Effector memory CD4-positive, alpha-beta T cell (primary cell): Measurements from ENCODE around the gene RGL4.
"Not testable (repeated sequence)": the region's sequence is repeated elsewhere in the genome, so short reads cannot be mapped to it uniquely, and the experiment has no call there.

Source experiments
- DNase-seq, 3 donors: peaks; one replicate each; pipeline ENCODE4 v3.0.0-alpha.2; 2020
- H3K27ac ChIP-seq: 2 replicates; pipeline ENCODE4 v1.7.0; 2013; ENCODE audit warnings: mild to moderate bottlenecking, low read length, moderate library complexity; ENCODE audit not compliant: insufficient read depth, poor library complexity, severe bottlenecking
- H3K27me3 ChIP-seq: replicated peaks from 2 replicates; pipeline ENCODE4 v1.7.0; 2013; ENCODE audit warnings: mild to moderate bottlenecking, low read length; ENCODE audit not compliant: insufficient read depth, control insufficient read depth, poor library complexity, severe bottlenecking
- H3K36me3 ChIP-seq: 2 replicates; pipeline ENCODE4 v1.7.0; 2013; ENCODE audit warnings: mild to moderate bottlenecking, low read length, moderate library complexity; ENCODE audit not compliant: control insufficient read depth, insufficient read depth
- H3K4me1 ChIP-seq: 2 replicates; pipeline ENCODE4 v1.7.0; 2013; ENCODE audit warnings: low read length, mild to moderate bottlenecking; ENCODE audit not compliant: control insufficient read depth, insufficient read depth, poor library complexity, severe bottlenecking
- H3K4me3 ChIP-seq: 2 replicates; pipeline ENCODE4 v1.7.0; 2013; ENCODE audit warnings: low read length, low read depth, mild to moderate bottlenecking; ENCODE audit not compliant: insufficient read depth, poor library complexity, severe bottlenecking
- H3K9me3 ChIP-seq: 2 replicates; pipeline ENCODE4 v1.7.0; 2013; ENCODE audit warnings: mild to moderate bottlenecking, low read length, moderate library complexity; ENCODE audit not compliant: control insufficient read depth

RGL4 gene

DNA sequence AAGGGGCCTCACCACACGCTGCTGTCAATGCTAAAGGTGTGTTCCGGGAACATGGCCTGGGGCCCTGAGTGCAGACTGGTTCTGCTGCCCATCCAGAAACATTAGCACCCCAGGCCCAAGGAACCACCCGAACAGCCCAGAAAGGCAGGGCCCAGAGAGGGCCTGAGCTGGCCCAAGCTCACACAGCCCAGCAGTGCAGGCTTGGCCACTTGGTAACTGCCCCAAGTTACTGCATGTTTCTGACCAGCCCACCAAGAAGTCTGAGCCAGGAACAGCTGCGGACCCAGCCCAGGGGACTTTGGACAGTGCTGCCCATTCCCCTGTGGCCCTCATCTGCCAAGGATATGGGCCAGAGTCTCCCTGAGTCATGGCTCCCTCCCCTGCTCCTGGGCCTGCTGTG, 19.4 kb upstream of the RGL4 start:
- not testable (repeated sequence) for H3K36me3 ChIP-seq, H3K27ac ChIP-seq, H3K4me3 ChIP-seq, H3K9me3 ChIP-seq, H3K27me3 ChIP-seq, DNase-seq, H3K4me1 ChIP-seq

DNA sequence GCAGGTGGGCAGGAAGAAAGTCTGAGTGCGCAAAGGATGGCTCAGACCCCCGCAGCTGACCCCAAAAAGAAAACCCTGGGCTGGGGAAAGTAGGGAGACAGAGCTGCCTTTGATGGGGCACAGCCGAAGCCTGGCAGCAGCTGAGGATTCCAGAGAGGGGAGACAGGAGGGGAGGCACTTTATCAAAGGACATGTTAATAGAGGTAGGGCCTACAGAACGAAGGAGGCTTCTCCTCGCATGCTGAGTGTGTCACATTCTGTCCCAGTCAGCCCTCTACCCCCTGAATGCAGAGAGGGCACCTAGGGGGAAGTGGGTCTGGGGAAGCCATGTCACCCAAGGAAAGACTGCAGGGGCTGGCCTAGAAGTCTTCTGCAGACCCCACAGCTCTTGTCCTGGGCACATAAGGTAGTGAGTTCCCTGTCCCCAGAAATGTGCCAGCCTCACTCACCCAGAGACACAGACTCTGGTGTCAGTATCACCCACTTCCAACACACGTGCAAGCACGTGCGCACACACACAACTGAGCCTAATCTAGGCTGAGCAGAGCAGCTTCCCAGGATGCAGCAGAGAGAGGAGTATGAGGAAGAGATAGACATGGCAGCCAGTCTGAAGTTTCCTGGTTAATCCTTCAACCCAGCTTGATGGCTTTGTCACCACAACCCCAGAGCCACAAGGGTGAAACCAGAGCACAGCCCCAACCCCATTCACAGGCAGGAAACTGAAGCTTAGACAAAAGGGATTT, 18.3 kb upstream of the RGL4 start:
- H3K4me1 ChIP-seq: not testable (repeated sequence)

DNA sequence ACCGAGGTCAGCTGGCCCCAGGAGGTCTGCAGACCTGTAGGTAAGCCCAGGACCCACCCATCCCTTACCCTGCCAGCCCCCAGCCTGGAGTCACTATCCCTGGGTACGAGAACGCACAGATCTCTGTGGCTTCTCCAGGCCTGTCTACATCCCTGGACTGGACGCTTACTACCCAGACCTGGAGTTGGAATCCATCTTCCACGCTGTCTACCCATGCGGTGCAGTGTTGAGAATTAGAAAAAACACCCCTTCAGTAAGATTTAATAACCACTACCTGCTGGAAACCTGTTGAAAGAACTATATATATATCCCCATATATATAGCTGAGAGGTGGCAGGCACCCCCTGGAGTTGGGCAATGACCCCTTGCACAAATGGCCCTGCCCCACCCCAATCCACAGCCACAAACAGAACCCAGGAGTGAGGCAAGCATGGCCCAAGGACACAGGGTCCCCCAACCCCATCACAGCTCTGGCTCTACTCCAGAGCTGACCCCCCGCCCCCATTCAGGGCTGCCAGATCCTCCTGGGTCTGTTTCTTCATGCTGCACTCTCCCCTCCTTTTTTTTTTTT, 17.7 kb upstream of the RGL4 start:
- H3K4me3 ChIP-seq: no peak overlapping the region
- H3K4me1 ChIP-seq: peaks cover 5% of the 10 kb centered on the region
- H3K36me3 ChIP-seq: no peaks in the 10 kb centered on the region
- no peaks in the 10 kb centered on the region for H3K27me3 ChIP-seq
- H3K9me3 ChIP-seq: no peaks in the 10 kb centered on the region
- H3K27ac ChIP-seq: no peak overlapping the region
- no peak for DNase-seq

More for the DNA sequence above, 18.3 kb upstream of the RGL4 start:
- H3K36me3 ChIP-seq, H3K9me3 ChIP-seq, DNase-seq, H3K27me3 ChIP-seq, H3K27ac ChIP-seq, H3K4me3 ChIP-seq: not testable (repeated sequence)

DNA sequence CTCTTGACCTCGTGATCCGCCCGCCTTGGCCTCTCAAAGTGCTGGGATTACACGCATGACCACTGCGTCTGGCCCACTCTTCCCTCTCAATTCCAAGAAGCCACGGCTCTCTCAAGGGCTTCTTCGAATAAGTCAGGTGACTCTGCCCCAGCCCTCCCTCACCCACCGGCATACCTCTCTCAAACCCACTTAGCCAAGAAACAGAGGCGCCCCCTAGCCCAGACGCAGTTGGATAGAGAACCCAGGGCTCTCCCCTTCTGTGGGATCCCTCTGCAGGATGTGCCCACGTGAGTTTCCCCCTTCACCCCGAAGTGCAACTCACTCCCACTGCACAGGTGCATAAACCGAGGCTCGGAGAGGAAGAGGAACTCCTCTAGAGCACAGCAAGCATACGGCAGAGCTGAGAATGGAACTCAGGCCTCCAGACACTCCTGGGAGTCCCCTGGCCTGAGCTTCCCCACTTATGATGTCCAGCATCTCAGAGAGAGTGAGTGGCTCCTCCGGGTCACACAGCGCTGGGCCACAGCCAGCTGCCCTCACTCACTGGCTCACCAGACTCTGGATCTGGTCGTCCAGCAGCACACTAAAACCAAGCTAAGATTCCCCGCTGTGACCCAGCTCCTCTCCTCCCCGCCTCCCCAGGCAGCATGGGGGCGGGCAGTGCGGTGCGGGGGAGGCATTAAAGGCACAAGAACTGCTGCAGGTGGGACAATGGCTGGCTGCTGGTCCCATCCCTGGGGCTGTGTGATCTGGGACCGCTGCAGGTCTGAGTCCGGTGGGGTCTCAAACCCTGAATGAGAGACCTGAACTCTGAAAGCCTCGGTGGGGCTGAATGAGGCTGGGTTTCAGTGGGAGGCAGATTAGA, 16.8 kb upstream of the RGL4 start:
- no peak for DNase-seq
- peaks cover 5% of the 10 kb centered on the region for H3K4me1 ChIP-seq
- H3K27me3 ChIP-seq: no peaks in the 10 kb centered on the region
- no peaks in the 10 kb centered on the region for H3K36me3 ChIP-seq
- no peak overlapping the region for H3K27ac ChIP-seq
- no peaks in the 10 kb centered on the region for H3K9me3 ChIP-seq
- no peak overlapping the region for H3K4me3 ChIP-seq

DNA sequence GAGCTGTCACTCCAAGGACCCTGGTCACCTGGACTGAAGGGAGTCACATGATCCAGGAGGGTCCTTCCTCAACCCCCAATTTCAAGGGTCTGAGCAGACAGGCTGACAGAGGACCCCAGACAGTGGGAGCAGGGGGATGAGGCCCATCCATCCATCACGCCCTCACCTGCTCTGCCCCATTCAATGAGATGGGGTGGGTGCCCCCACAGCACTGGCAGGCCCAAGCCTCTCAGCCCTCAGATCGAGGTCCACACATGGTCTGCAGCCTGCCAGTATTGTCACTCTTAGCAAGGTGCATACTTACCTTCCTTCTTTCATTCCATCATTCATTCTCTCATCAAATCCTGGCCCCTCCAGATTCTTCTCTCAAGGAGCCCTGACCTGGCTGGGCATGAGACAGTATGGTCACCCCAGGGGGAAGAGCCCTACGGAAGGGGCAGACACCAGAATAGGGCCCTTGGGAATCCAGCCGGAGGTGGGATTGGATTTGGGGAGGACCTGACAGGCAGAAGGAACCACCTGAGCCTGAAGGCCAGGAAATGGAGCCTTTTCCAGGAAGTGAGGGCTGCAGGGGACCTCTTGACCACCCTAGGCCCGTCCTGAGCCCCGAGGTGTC, 15.8 kb upstream of the RGL4 start:
- H3K4me1 ChIP-seq, H3K9me3 ChIP-seq, H3K27ac ChIP-seq, H3K27me3 ChIP-seq, DNase-seq, H3K4me3 ChIP-seq, H3K36me3 ChIP-seq: not testable (repeated sequence)

- Histone ChIP-seq H3K27ac (no peak overlapping the region), H3K4me3 (no peak overlapping the region), H3K36me3 (no peaks in the 10 kb centered on the region), H3K27me3 (no peaks in the 10 kb centered on the region), H3K9me3 (no peaks in the 10 kb centered on the region), H3K4me1 (peaks cover 5% of the 10 kb centered on the region)
- no peak for DNase-seq
Measured at GRCh38 chr22:23675502-23676415, 15.1 kb upstream of the RGL4 start.

DNA sequence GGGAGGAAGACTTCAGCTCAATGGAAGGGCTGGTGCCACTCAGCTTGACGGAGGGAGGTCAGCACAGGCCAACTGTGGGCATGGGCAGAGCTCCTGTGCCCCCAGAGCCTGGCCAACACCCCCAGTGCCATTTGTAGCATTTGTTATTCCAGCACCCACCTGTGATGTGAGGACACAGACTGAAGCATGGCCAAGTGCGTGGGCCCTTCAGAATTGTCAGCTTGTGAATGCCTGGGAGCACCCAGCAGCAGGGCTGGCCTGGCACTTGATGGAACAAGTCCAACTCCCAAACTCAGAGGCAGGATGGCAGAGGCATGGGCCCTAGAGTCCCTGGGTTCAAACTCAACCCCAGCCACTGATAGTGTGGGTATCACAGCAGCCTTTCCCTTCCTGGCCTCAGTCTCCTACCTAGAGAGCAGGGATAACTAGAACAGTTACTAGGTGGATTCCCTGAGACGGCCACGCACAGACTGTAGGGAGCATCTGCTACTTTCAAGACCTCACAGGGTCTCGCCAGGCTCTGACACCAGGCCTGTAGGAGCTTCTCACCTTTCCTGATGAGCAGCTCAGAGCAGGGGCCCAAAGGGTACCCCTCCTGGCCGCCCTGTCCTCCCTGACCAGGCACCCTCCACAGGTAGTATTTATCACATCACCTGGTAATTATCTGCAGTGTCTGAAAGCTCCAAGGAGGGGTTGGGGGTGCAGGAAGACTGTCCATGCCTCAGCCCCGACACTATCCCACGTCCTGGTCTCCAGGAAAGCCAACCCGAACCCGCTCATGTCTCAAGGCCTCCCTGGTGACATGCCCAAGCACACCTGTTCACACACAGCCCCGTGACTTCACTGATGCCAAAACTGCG, 13.7 kb upstream of the RGL4 start:
- DNase-seq, H3K36me3 ChIP-seq, H3K27ac ChIP-seq, H3K4me3 ChIP-seq, H3K27me3 ChIP-seq, H3K9me3 ChIP-seq, H3K4me1 ChIP-seq: not testable (repeated sequence)

DNA sequence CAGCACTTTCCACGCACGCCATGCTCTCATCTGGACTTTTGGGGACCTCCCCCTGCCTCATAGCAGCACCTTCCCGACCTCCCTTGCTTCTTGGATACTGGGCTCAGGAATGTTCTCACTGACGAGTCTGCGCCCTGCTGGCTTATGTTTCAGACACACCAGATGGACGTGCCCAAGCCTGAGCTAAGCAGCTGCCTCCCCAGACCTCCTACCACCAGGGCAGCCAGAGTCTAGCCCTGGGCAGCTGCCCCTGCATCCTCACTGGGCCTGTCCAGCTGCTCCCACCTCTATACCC, 13.2 kb upstream of the RGL4 start:
- DNase-seq: no peak
- peaks cover 5% of the 10 kb centered on the region for H3K4me1 ChIP-seq
- H3K36me3 ChIP-seq: no peaks in the 10 kb centered on the region
- H3K27me3 ChIP-seq: no peaks in the 10 kb centered on the region
- no peak overlapping the region for H3K27ac ChIP-seq
- H3K9me3 ChIP-seq: no peaks in the 10 kb centered on the region
- no peak overlapping the region for H3K4me3 ChIP-seq

- no peak overlapping the region for H3K4me3 ChIP-seq
- H3K27me3 ChIP-seq: no peaks in the 10 kb centered on the region
- no peak for DNase-seq
- H3K27ac ChIP-seq: no peak overlapping the region
- H3K4me1 ChIP-seq: peaks cover 5% of the 10 kb centered on the region
- H3K36me3 ChIP-seq: no peaks in the 10 kb centered on the region
- H3K9me3 ChIP-seq: no peaks in the 10 kb centered on the region
Measured at GRCh38 chr22:23678133-23678532, 12.7 kb upstream of the RGL4 start.
